HG03060 (cell line): ENCODE results near the gene ATP2C1.
"Not testable (repeated sequence)": the region's sequence is repeated elsewhere in the genome, so short reads cannot be mapped to it uniquely, and the experiment has no call there.

Source experiments
- ATAC-seq: cut with Tn5 transposase; IDR thresholded peaks from one replicate; pipeline ENCODE4 v1.9.1; 2021; ENCODE audit warnings: low read depth, moderate number of reproducible peaks; ENCODE audit not compliant: unreplicated experiment

ATP2C1 gene

GRCh38 chr3:130935761-130936492, 42.0 kb downstream of the ATP2C1 start:
- ATAC-seq: no peak

- ATAC-seq: no peak
Observed at GRCh38 chr3:130939753-130940152, 45.9 kb downstream of the ATP2C1 start.

- ATAC-seq: no peak
Observed at GRCh38 chr3:130941793-130942192, 47.9 kb downstream of the ATP2C1 start.

GRCh38 chr3:130946882-130947281, 53.0 kb downstream of the ATP2C1 start:
- no peak for ATAC-seq

- ATAC-seq: no peak
Observed at GRCh38 chr3:130948001-130948773, 54.3 kb downstream of the ATP2C1 start.

GRCh38 chr3:130948929-130949328, 55.0 kb downstream of the ATP2C1 start:
- ATAC-seq: no peak

GRCh38 chr3:130950124-130950523, 56.2 kb downstream of the ATP2C1 start:
- ATAC-seq: no peak

GRCh38 chr3:130950641-130951040, 56.8 kb downstream of the ATP2C1 start:
- ATAC-seq: no peak

GRCh38 chr3:130955481-130955880, 61.6 kb downstream of the ATP2C1 start:
- ATAC-seq: no peak

GRCh38 chr3:130956281-130956680, 62.4 kb downstream of the ATP2C1 start:
- ATAC-seq: no peak

GRCh38 chr3:130956721-130957120, 62.8 kb downstream of the ATP2C1 start:
- ATAC-seq: no peak

- no peak for ATAC-seq
Observed at GRCh38 chr3:130960139-130960795, 66.4 kb downstream of the ATP2C1 start.

GRCh38 chr3:130961458-130961857, 67.6 kb downstream of the ATP2C1 start:
- no peak for ATAC-seq

GRCh38 chr3:130963444-130963843, 69.6 kb downstream of the ATP2C1 start:
- ATAC-seq: no peak

GRCh38 chr3:130963878-130964277, 70.0 kb downstream of the ATP2C1 start:
- no peak for ATAC-seq

- ATAC-seq: no peak
Observed at GRCh38 chr3:130967281-130967680, 73.4 kb downstream of the ATP2C1 start.

GRCh38 chr3:130968221-130968620, 74.3 kb downstream of the ATP2C1 start:
- ATAC-seq: no peak

- ATAC-seq: no peak
Observed at GRCh38 chr3:130969621-130970020, 75.7 kb downstream of the ATP2C1 start.

GRCh38 chr3:130971208-130971607, 77.3 kb downstream of the ATP2C1 start:
- ATAC-seq: no peak

- ATAC-seq: not testable (repeated sequence)
Observed at GRCh38 chr3:130972592-130972991, 78.7 kb downstream of the ATP2C1 start.

GRCh38 chr3:130973406-130973805, 79.5 kb downstream of the ATP2C1 start:
- no peak for ATAC-seq
